NCI-H2029 treated with DMSO at 0.1 percent for 48 hours (cell line): ENCODE results near the gene MXD3.
"Not testable (repeated sequence)": the region's sequence is repeated elsewhere in the genome, so short reads cannot be mapped to it uniquely, and the experiment has no call there.

Source experiments
- DNase-seq: peaks from one replicate; lab custom pipeline; 2025; lab: John Stamatoyannopoulos, UW

MXD3 gene

DNA sequence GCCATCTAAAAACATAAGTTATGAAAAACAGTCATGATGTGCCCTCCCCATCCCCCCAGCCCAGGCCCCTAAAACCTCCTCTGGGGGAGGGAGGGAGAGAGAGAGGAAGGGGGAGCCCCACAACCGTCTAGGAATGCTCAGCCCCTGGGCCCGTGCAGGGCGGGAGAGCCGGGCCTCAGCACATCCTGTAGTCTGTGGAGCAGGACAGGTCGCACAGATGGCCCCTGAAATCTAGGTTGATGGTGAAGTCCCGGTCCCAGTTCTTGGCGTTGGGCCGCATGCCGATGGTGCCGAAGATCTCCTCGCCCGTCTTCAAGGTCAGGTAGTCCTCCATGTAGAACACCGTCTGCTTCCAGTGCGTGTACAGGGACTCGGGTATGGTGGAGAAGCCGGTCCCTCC lies 46.3 kb downstream of the MXD3 start:
- DNase-seq: no peak

DNA sequence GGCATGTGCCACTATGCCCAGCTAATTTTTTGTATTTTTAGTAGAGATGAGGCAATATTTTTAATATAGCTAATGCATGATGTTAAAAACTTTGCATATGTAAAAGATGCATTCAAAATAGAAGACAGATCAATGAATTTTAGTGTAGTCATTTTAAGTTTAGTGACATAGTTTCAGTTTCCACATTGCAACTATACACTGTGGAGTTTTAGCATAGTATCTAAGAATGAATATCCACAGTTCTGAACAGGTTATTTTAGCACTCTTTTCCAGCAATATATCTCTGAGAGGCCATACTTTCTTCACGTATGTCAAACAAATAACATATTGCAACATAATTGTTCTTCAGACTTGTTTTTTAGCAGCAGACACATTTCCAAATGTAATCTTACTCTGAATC lies 47.5 kb downstream of the MXD3 start:
- DNase-seq: no peak

- DNase-seq: no peak
These were observed 50.2 kb downstream of the MXD3 start for GRCh38 chr5:177261510-177261909.

DNA sequence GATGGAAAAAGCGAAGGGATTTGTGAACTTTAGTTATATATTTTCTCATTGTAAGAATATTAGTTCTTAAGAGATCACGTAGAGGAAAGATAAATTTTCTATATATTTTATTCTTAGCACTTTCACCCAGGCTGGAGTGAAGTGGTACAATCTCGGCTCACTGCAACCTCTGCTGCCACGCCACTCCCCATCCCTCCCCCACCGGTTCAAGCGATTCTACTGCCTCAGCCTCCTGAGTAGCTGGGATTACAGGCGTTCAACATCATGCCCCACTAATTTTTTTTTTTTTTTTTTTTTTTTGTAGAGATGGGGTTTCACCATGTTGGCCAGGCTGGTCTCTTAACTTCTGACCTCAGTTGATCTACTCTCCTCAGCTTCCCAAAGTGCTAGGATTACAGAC lies 50.7 kb downstream of the MXD3 start:
- DNase-seq: no peak

- not testable (repeated sequence) for DNase-seq
These were observed 53.0 kb downstream of the MXD3 start for GRCh38 chr5:177258711-177259110.
